Measurements from ENCODE around the gene PPTC7.

GRCh38 chr12:110581931-110582275, 1.2 kb downstream of the PPTC7 start:
- no peak for TF ChIP-seq CTCF (IDR thresholded peaks at IDR 0.05; ENCODE audit: low read depth, low read length)
- TF ChIP-seq EZH2phosphoT487 (IDR thresholded peaks at IDR 0.05; ENCODE audit: low read depth) = no peak
